HG03060 (cell line): ENCODE results near the gene DDC.
A peak's percentile ranks its signal among the peaks of the same experiment; 100 is the strongest.

ENCODE experiments used
- ATAC-seq: cut with Tn5 transposase; IDR thresholded peaks from one replicate; pipeline ENCODE4 v1.9.1; 2021; ENCODE audit warnings: low read depth, moderate number of reproducible peaks; ENCODE audit not compliant: unreplicated experiment

The DDC gene

DNA sequence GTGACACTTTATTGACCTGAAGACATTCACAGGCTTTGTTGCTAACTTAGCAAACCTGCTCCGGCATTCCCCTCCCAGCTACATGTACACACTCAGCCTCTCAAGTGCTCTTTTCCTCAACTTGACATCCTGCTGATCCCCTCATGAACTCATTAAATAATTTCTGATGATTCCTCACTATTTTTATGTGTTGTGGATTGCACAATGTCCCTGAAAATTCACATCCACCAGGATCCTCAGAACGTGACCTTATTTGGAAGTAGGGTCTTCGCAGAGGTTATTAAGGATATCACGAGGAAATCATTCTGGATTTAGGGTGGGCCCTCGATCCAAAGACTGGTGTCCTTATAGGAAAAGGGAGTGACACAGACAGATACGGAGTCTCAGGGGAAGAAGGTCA, 142.3 kb downstream of the DDC start:
- ATAC-seq, result no peak

DNA sequence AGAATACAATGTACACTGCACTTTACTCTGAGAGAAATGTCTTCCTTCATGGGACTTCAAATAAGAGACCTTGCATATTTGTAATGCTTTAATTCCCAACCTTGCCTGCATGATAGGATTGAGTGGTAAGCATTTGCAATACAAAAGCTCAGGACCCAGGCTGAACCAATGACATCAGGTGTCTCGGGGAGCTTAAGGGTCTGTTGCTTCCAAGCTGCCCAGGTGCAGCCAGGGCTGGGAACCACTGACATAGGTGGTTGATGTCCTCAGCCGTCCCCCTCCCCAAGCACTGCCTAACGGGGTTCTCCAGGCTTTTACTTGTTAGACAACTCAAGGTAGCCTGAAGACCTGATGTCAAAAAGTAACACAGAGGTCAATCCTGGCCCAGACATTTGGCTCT, 144.2 kb downstream of the DDC start:
- ATAC-seq, result no peak

DNA sequence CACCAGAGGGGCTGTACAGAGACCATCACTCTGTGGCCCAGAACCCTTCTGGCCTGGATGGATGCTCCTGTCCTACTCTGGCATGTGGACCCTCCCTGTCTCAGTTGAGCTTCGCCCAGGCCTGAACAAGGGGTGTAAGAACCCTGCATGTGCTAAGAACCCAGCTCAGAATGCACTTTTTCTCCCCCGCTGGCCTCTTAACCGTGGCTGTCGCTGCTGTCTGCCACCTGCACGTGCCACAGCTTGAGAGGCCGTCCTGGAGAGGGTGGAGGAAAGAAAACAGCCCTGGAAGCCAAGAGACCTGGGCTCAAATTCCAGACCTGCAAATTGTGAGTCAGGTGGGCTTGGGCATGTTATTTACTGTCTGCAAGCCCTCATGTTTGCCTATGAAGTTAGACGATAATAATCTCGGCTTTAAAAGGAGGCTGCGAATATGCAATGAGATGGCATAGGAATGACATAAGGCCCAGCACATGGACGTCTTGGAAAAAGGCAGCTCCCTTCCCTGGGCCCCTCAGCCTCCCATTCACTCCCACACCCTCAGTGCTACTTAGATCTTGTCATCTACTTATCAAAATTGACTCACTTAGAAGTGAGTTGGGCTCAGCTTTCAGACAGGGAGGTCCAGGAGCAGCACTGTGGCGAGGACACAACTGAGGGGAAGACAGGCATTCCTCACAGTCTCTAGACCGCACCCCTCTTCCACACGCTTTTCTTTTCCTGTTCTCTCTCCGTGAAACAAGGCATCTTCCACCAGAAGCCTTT, 146.5 kb downstream of the DDC start:
- no peak for ATAC-seq

DNA sequence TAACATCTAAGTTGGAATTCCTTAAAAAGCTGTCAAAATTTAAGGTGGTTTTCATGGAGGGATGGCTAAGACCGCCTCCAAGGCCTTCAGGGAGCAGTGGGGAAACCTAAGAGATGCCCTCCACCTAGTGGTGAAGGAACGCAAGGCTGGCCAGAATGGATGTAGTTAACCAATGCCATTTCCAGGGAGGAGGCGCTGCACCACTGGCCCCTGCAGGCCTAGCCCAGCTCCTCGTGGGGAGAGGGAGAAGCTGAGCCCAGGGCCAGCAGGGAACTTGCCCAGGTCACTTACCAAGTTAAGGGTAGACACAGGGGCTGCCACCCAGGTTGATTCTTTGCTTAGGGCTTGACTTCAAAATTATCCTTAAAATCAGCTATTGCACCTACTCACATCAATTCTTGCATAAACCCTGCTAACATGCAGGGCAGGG, 147.1 kb downstream of the DDC start:
- peak; percentile 76 for ATAC-seq

DNA sequence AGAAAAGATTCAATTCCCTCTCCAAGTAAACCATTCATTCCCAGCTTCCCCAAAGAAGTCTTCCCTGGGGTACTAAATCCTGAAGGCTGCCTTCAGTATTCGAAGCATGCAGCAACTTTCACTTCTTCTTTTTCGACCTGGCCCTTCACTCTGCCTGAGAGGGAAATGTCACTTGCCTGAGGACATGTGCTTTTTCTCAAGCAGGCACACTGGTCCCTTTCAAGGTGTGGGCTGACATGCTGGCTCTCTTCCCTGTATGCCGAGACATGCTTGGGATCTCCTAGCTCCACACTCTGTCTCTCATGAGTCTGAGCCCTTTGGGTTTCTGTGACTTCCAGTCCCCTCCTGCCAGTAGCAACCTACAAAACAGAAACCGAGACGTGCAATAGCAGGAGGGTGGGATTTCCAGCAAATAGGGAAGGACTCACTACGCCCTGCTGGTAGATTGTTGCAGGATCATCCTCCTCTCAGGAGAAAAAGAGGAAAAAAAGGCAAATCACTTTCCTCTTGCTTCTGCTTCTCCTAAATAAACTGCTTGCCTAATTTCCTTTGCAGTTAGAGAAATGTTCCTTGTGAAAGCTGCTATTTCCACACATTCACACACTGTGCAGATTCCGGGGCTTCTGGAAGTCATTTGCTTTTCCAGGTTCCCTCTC, 148.6 kb downstream of the DDC start:
- peak; percentile 64 for ATAC-seq

DNA sequence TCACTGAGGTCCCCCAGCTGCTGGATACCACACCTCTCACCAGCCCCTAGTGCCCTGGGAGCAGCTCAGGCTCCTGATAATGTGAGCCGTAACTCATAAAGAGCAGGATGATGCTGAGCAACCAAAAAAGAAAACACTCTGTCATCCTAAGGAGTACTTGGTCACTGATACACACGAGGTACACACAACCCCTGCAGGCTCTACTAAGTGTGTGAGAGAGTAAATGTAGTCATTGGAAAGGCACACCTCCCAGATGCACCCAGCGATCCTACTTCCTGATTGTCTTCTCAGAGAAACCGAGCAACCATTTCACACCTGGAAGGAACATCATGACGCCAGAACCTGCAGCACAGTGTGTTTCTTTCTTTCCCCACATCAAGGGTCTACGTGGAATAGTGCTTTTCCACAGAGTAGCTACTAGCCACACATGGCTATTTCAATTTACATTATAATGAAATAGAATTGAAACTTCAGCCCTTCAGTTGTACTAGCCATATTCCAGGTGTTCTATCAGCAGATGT, 149.3 kb downstream of the DDC start:
- no peak for ATAC-seq

DNA sequence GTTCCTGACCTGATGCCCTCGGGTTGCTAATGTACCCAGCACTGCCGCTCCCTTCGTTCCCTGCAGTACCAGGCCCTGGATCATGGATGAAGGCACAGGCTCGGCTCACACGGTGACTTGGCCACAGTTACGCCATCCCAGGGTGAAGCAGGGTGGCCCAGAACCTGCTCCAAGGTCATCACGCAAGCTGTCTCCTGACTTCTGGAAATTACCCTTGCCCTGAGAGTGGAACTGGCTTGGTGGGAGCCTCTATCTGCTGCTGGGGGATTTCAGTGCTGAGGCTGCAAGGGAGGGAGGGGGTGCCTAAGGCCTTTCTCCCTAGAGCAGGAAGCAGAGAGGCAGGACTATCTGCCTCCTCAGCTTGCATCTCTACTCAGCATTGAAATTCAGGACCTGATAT, 151.6 kb downstream of the DDC start:
- no peak for ATAC-seq

DNA sequence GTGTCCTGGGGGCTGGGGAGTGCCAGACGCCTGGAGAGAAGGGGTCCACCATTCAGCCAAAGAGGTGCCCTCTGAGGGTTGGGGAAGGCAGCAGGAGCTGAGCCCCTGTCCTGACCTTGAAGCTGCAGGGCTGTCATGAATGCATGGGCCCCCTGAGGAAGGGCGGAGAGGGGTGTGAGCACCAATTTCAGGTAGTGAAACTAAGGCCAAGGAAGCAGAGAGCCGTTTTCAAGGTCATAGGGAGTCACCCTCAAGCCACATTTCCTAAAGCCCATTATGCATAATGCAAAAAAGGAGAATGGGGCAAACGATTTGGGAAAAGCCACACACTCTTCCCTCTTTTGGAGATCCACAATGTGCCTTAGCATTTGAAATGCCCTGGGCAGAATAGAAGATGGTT, 152.2 kb downstream of the DDC start:
- no peak for ATAC-seq

DNA sequence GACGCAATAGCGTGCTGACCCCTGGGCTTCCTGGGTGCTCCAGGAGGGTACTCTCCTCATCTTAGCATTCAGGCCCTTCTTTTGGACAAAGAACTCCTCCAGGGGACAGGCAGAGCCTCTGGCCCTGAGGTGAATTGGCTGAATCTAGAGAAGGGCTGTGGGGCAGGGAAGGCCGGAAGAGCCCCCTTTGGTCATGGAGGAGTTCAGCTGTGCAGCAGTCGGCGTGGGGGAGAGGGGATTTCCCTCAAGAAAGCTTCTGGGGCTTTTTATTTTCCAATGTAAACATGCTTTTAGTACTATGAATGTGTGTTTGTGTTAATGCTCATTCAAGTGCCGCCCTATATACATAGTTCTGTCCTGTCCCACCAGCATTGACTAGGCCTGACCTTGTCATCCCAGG, 153.9 kb downstream of the DDC start:
- no peak for ATAC-seq

DNA sequence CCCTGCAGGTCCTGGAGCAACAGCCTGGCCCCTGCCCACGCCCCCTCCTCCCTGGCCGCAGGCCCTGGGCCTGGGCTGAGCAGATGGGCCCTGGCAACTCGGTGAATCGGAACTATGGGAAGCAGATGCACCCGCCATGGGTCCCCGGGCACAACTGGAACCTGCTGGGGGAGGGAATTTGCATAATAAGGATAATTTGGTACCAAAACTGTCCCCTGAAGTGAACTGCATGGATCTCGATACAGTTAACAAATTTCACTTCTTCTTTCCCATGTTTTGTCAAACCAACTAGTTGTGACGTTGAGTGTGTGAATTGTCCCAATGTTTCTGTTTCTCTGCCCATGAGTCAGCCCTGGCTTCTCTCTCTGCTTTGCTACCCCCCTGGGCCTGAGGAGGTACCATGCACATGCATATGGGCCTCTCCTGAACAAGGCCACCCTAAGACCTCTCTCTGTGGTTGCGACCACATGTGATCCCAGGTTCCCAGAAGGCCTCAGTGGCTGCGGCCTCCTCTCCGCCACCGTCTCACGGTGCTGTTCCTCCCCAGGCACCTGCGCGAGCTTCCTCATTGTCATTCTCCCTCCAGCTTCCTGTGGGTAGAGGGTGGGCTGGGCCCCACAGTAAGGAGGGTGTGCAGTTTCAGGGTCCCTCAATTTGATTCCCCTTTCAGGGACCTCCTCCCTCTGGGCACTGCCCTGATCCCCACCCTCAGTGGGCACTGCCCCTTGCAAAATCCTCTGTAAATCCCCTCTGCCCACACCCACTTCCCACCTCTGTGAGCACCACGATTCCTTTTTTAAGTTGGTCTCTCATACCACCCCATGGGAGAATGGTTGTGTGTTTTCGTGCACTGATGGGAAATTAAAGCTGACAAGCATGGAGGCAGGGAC, 155.1 kb downstream of the DDC start:
- ATAC-seq, result peak; percentile 51
